Skeletal muscle tissue (tissue), 4 donors: ENCODE results near the gene ATF7IP2. TPM values are rescaled to one million over a fixed set of nuclear protein-coding genes. Genes with fewer than 3 reads are reported as not detected.
"Not testable (repeated sequence)": the region's sequence is repeated elsewhere in the genome, so short reads cannot be mapped to it uniquely, and the experiment has no call there.

Experiments used
- H3K27ac ChIP-seq: one replicate; pipeline ENCODE4 v1.7.0; 2013; ENCODE audit warnings: mild to moderate bottlenecking, low read depth, low read length, inconsistent platforms
- H3K27me3 ChIP-seq, 3 donors: one replicate each; pipeline ENCODE4 v1.7.0; 2013; ENCODE audit warnings: low read length in 3 of 3; ENCODE audit not compliant: control insufficient read depth in 3 of 3, insufficient read depth in 3 of 3
- H3K36me3 ChIP-seq, 3 donors: one replicate each; pipeline ENCODE4 v1.7.0; 2013; ENCODE audit warnings: low read length in 3 of 3; ENCODE audit not compliant: control insufficient read depth in 3 of 3, insufficient read depth in 3 of 3
- H3K4me1 ChIP-seq, 3 donors: one replicate each; pipeline ENCODE4 v1.7.0; 2013; ENCODE audit warnings: low read length in 3 of 3, mild to moderate bottlenecking in 3 of 3; ENCODE audit not compliant: control insufficient read depth in 3 of 3, insufficient read depth in 3 of 3
- H3K4me3 ChIP-seq, 3 donors: one replicate each; pipeline ENCODE4 v1.7.0; 2013; ENCODE audit warnings: low read length in 3 of 3
- H3K9ac ChIP-seq, 3 donors: one replicate each; pipeline ENCODE4 v1.7.0; 2013; ENCODE audit warnings: low read length in 3 of 3, mild to moderate bottlenecking in 3 of 3, moderate library complexity in 2 of 3, low read depth in 1 of 3
- H3K9me3 ChIP-seq, 3 donors: one replicate each; pipeline ENCODE4 v1.7.0; 2013; ENCODE audit warnings: low read length in 3 of 3; ENCODE audit not compliant: control insufficient read depth in 3 of 3
- total RNA-seq: library from RNA; depleted of rRNA; stranded (reverse); fragments of >200 nt; gene quantifications from one replicate; pipeline ENCODE4 v1.2.3, GENCODE V29; 2014
- donor health status: Osteomylitis.

ATF7IP2 gene
- total RNA-seq, 1 donor from 2014 or later = 9.4 TPM

DNA sequence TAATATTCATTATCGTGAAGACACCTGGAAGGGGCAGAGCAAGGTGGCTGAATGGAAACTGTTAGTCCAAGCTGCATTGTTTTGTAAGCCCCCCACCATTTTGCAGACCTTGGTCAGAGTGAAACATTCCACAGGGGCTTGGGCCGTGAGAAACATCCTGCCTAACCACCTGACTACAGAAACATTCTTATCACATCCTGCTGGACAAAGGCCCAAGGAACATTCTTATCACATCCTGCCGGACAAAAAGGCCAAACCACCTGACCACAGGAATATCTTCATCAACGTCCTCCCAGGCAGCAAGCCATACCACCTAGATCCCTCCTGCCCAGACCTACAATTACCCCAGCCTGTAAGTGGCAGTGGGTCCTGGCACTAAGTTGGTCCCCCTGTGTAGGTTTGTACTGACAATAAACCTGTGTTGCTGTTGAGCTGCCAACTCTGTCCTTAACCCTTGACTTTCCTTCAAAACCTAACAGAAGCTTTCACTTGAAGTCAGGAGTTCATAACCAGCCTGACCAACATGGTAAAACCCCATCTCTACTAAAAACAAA, 19.6 kb downstream of the ATF7IP2 start:
- H3K27me3 ChIP-seq = no peaks in the 10 kb centered on the region
- no peaks in the 10 kb centered on the region for H3K36me3 ChIP-seq
- no peak overlapping the region for H3K27ac ChIP-seq
- no peak overlapping the region for H3K4me3 ChIP-seq
- peaks cover 0 to 7% (median 0%) of the 10 kb centered on the region in 3 donors for H3K9me3 ChIP-seq
- H3K9ac ChIP-seq = no peak overlapping the region
- no peaks in the 10 kb centered on the region for H3K4me1 ChIP-seq

DNA sequence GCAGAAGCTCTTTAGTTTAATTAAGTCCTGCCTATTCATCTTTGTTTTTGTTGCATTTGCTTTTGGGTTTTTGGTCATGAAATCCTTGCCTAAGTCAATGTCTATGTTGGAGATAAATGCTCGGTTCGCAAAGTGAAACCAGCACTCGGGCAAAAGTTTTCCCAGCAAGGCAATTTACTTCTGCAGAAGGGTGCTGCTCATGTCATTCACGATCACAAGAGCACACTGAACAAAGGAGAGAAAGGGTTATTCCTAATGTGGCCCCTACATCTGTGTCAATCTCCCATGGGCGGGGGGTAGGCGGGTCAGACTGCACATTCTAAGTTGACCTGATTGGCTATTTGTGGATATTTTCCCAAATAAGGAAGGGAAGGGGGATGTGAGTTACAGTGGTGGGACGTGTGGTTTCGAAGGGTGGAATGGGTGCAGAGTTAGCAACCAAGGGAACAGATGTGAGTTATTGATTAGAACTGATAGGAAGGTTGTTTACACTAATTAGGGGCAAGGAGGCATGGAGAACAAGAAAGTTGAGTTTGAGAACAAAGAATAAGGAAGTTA, 23.0 kb downstream of the ATF7IP2 start:
- H3K36me3 ChIP-seq = no peaks in the 10 kb centered on the region
- no peak overlapping the region for H3K9ac ChIP-seq
- no peak overlapping the region for H3K4me3 ChIP-seq
- no peak overlapping the region for H3K27ac ChIP-seq
- H3K27me3 ChIP-seq = no peaks in the 10 kb centered on the region
- H3K4me1 ChIP-seq = no peaks in the 10 kb centered on the region
- peaks cover 0 to 9% (median 2%) of the 10 kb centered on the region in 3 donors for H3K9me3 ChIP-seq

DNA sequence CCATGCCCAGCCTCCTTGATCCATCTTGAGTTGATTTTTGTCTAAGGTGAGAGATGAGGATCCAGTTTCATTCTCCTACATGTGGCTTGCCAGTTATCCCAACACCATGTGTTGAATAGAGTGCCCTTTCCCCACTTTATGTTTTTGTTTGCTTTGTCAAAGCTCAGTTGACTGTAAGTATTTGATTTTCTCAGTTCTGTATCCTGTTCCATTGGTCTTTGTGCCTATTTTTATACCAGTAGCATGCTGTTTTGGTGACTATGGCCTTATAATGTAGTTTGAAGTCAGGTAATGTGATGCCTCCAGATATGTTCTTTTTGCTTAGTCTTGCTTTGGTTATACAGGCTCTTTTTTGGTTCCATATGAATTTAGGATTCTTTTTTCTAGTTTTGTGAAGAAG, 23.9 kb downstream of the ATF7IP2 start:
- not testable (repeated sequence) for H3K9me3 ChIP-seq, H3K4me1 ChIP-seq, H3K36me3 ChIP-seq, H3K27me3 ChIP-seq, H3K9ac ChIP-seq, H3K27ac ChIP-seq, H3K4me3 ChIP-seq

DNA sequence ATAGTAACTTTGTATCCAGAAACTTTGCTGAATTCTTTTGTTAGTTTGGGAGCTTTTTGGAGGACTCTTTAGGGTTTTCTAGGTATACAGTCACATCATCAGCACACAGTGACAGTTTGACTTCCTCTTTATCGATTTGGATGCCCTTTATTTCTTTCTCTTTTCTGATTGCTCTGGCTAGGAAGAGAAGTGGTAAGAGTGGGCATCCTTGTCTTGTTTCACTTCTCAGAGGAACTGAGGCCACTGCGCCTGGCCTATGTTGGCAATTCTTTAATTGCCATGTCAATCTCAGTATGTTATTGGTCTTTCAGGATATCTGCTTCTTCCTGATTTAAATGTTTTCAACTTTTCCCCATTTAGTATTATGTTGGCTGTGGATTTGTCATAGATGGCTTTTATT, 24.6 kb downstream of the ATF7IP2 start:
- H3K9ac ChIP-seq = no peak overlapping the region
- no peaks in the 10 kb centered on the region for H3K27me3 ChIP-seq
- no peak overlapping the region for H3K27ac ChIP-seq
- no peak overlapping the region for H3K4me3 ChIP-seq
- no peaks in the 10 kb centered on the region for H3K4me1 ChIP-seq
- peaks cover 0 to 9% (median 2%) of the 10 kb centered on the region in 3 donors for H3K9me3 ChIP-seq
- H3K36me3 ChIP-seq = no peaks in the 10 kb centered on the region

DNA sequence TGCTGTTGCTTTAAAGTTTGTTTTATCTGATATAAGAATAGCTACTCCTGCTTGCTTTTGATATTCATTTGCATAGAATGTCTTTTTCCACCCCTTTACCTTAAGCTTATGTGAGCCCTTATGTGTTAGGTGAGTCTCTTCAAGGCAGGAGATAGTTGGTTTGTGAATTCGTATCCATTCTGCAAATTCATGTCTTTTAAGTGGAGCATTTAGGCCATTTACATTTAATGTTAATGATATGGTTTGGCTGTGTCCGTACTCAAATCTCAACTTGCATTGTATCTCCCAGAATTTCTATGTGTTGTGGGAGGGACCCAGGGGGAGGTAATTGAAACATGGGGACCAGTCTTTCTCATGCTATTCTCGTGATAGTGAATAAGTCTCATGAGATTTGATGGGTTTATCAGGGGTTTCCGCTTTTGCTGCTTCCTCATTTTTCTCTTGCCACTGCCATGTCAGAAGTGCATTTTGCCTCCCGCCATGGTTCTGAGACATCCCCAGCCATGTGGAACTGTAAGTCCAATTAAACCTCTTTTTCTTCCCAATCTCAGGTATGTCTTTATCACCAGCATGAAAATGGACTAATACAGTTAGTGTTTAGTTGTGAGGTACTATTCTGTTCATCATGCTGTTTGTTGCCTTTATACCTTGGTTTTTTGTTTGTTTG, 27.2 kb downstream of the ATF7IP2 start:
- Histone ChIP-seq H3K27me3 (no peaks in the 10 kb centered on the region), H3K4me1 (no peaks in the 10 kb centered on the region)

DNA sequence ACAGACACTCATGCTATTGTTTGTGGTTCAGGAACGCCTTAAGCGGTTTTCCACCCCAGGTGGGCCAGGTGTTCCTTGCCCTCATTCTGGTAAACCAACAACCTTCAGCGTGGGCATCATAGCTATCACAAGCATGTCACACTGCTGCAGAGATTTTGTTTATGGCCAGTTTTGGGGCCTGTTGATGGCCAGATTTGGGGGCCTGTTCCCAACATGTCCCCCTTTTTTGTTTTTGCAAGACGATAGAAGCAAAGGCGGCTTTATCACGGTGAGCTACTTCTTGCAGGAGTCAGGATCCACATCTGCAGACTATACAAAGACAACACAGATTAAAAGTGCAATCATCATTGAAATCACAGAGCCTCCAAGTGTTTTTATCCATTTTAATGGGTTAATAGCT, 32.3 kb downstream of the ATF7IP2 start:
- H3K36me3 ChIP-seq, H3K4me1 ChIP-seq, H3K9ac ChIP-seq, H3K9me3 ChIP-seq, H3K27me3 ChIP-seq, H3K4me3 ChIP-seq, H3K27ac ChIP-seq: not testable (repeated sequence)

More for the DNA sequence above, 27.2 kb downstream of the ATF7IP2 start:
- no peak overlapping the region for H3K9ac ChIP-seq
- no peak overlapping the region for H3K27ac ChIP-seq
- peaks cover 2 to 8% (median 5%) of the 10 kb centered on the region in 3 donors for H3K9me3 ChIP-seq
- no peak overlapping the region for H3K4me3 ChIP-seq
- H3K36me3 ChIP-seq = no peaks in the 10 kb centered on the region

DNA sequence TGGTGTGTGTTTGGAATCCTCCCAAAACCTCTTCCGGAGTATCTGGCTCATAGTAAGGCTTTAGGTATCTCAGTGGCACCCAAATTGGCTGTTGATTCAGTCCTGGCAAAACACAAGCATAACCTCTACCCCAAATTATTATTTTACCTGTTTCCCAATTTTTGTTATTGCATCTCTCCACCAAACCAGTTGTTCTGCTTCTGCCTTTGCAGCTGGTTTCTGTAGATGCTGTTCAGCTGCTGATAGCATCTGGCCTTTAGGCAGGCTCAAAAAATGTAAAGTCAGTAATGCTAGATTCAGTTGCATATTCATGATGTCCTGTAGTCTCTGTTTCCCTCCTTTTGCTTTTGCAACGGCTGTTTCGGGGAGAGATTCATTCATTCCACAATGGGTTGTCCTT, 33.8 kb downstream of the ATF7IP2 start:
- Histone ChIP-seq H3K9ac (no peak overlapping the region), H3K4me3 (no peak overlapping the region), H3K27ac (no peak overlapping the region), H3K27me3 (no peaks in the 10 kb centered on the region), H3K4me1 (no peaks in the 10 kb centered on the region), H3K36me3 (no peaks in the 10 kb centered on the region), H3K9me3 (peaks cover 3 to 7% (median 3%) of the 10 kb centered on the region in 3 donors)

DNA sequence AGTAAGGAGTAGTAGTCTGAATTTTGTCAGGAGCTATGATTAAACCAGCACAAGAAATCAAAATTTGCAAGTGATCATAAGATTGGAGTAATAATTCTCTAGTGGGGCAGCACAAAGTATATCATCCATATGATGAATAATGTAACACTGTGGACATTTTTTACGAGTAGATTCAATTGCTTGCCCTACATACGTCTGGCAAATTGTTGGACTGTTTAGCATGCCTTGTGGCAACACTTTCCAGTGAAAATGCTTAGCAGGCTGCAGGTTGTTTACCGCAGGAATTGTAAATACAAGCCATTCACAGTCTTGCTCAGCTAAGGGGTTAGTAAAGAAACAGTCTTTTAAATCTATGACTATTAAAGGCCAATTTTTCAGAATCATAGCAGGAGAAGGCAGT, 35.7 kb downstream of the ATF7IP2 start:
- H3K27ac ChIP-seq = no peak overlapping the region
- no peak overlapping the region for H3K4me3 ChIP-seq
- H3K9me3 ChIP-seq = peaks cover 3 to 7% (median 3%) of the 10 kb centered on the region in 3 donors
- H3K9ac ChIP-seq = no peak overlapping the region
- no peaks in the 10 kb centered on the region for H3K27me3 ChIP-seq
- H3K4me1 ChIP-seq = no peaks in the 10 kb centered on the region
- no peaks in the 10 kb centered on the region for H3K36me3 ChIP-seq

DNA sequence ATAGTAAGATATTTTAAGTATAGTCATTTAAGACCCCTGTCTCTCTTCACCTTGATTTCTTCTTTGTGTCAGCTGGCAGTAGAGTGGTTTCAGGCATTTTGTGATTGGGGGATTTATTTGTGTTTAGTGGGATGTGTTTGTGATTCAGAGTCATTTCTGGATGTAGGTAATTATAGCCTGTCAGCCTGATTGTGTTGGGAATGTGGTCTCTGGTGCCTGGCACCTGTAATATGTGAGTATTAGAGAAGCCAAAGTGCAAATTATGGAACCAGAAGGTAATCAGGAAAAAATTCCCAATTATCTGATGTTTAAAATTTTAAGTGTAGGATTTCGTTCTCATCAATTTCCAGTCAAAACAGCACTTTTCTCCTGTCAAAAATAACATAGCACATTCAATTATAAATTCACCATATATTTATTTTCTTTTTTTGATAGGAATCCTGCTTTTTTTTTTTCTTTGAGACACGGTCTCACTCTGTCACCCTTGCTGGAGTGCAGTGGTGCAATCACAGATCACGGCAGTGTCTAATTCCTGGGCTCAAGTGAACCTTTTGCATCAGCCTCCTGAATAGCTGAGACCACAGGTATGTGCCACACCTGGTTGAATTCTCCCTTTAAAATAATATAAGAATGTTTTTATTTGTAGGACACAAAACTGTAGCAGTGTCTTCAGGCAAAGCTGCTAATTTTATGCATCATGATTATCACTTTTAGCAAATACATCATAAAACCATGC, 42.7 kb downstream of the ATF7IP2 start:
- Histone ChIP-seq H3K9me3 (no peaks in the 10 kb centered on the region), H3K4me1 (no peaks in the 10 kb centered on the region), H3K9ac (no peak overlapping the region), H3K27me3 (no peaks in the 10 kb centered on the region), H3K36me3 (no peaks in the 10 kb centered on the region), H3K27ac (no peak overlapping the region), H3K4me3 (no peak overlapping the region)
